Peyer's patch (tissue), 4 donors: ENCODE measurements around the gene SUSD4. TPM values are rescaled to one million over a fixed set of nuclear protein-coding genes. Genes with fewer than 3 reads are reported as not detected.

Source experiments
- DNase-seq, 3 donors: peaks; one replicate each; pipeline ENCODE4 v3.0.0-alpha.2; 2017 to 2019
- H3K27ac ChIP-seq, 4 donors: fragments of 200-600 bp; sonication (generic); one replicate each; pipeline ENCODE4 v1.5.1; 2016 to 2019
- H3K27me3 ChIP-seq, 2 donors: fragments of 200-600 bp; sonication (generic); one replicate each; pipeline ENCODE4 v1.5.1; 2019
- H3K36me3 ChIP-seq, 3 donors: fragments of 200-600 bp; sonication (generic); one replicate each; pipeline ENCODE4 v1.5.1; 2016 to 2019
- H3K4me1 ChIP-seq, 4 donors: fragments of 200-600 bp; sonication (generic); one replicate each; pipeline ENCODE4 v1.5.1; 2016 to 2019
- H3K4me3 ChIP-seq, 4 donors: fragments of 200-600 bp; sonication (generic); 1 replicate in 3 of 4; 2 replicates in 1 of 4; pipeline ENCODE4 v1.5.1; 2016 to 2019; ENCODE audit warnings: mild to moderate bottlenecking in 1 of 4
- H3K9me3 ChIP-seq, 4 donors: fragments of 200-600 bp; sonication (generic); one replicate each; pipeline ENCODE4 v1.5.1; 2016 to 2019; ENCODE audit warnings: mild to moderate bottlenecking in 1 of 4
- POLR2A ChIP-seq, 2 donors: fragments of 450-650 bp; IDR thresholded peaks; one replicate each; pipeline ENCODE4 v1.5.1; 2017; ENCODE audit warnings: antibody characterized with exemption in 2 of 2, mild to moderate bottlenecking in 2 of 2, moderate library complexity in 2 of 2
- total RNA-seq, 4 donors: library from RNA; depleted of rRNA; stranded (reverse); fragments of >200 nt; gene quantifications; one replicate each; pipeline ENCODE4 v1.1.0, GENCODE V29; 2016
- TF ChIP-seq, protein P1 (sequence below), 6 experiments: fragments of 450-650 bp in 4 of 6; fragments of 200-600 bp in 2 of 6; sonication (generic) in 1 of 6; IDR thresholded peaks; one replicate each; pipeline ENCODE4 v1.5.1; 2017 to 2019; ENCODE audit warnings: antibody characterized with exemption in 6 of 6, mild to moderate bottlenecking in 3 of 6, moderate library complexity in 1 of 6

Gene SUSD4
- total RNA-seq, 4 donors from 2014 or later, result 0.54 TPM; not detected in 3

DNA sequence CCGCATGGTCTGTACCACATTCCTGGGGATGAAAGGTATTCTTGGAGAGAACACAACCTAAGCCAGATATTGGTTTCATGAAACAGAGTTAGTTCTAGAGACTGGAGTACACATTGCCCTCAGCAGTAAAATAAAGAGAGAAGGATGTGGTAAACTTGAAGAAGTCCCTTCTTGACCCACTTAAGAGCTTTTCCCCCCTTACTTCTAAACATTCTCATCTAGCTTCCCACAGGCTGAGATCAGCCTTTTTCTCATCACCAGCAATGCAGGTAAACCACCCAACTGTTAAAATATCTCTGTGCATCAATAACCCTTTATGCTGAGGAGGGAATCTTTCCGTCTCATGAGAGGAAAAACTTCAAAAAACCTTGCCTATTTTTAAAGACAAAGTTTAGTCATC is 62.6 kb downstream of the SUSD4 start:
- no peak for TF ChIP-seq POLR2A (IDR thresholded peaks at IDR 0.05)
- TF ChIP-seq, protein P1, sequence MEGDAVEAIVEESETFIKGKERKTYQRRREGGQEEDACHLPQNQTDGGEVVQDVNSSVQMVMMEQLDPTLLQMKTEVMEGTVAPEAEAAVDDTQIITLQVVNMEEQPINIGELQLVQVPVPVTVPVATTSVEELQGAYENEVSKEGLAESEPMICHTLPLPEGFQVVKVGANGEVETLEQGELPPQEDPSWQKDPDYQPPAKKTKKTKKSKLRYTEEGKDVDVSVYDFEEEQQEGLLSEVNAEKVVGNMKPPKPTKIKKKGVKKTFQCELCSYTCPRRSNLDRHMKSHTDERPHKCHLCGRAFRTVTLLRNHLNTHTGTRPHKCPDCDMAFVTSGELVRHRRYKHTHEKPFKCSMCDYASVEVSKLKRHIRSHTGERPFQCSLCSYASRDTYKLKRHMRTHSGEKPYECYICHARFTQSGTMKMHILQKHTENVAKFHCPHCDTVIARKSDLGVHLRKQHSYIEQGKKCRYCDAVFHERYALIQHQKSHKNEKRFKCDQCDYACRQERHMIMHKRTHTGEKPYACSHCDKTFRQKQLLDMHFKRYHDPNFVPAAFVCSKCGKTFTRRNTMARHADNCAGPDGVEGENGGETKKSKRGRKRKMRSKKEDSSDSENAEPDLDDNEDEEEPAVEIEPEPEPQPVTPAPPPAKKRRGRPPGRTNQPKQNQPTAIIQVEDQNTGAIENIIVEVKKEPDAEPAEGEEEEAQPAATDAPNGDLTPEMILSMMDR (IDR thresholded peaks at IDR 0.05), result no peak
- H3K9me3 ChIP-seq, result no peaks in the 10 kb centered on the region
- no peak overlapping the region for H3K4me3 ChIP-seq
- H3K36me3 ChIP-seq, result no peaks in the 10 kb centered on the region
- DNase-seq, result no peak
- no peaks in the 10 kb centered on the region for H3K4me1 ChIP-seq
- no peak overlapping the region for H3K27ac ChIP-seq
- H3K27me3 ChIP-seq, result no peaks in the 10 kb centered on the region

- Histone ChIP-seq H3K36me3 (no peaks in the 10 kb centered on the region), H3K4me3 (no peak overlapping the region), H3K4me1 (no peaks in the 10 kb centered on the region), H3K27me3 (no peaks in the 10 kb centered on the region), H3K9me3 (no peaks in the 10 kb centered on the region), H3K27ac (no peak overlapping the region)
- DNase-seq, result no peak
- TF ChIP-seq, protein P1 (IDR thresholded peaks at IDR 0.05), result no peak
- TF ChIP-seq POLR2A (IDR thresholded peaks at IDR 0.05), result no peak
These were observed 64.4 kb downstream of the SUSD4 start for GRCh38 chr1:223299553-223299952.

GRCh38 chr1:223298701-223299100 is 65.3 kb downstream of the SUSD4 start:
- TF ChIP-seq, protein P1 (IDR thresholded peaks at IDR 0.05), result no peak
- TF ChIP-seq POLR2A (IDR thresholded peaks at IDR 0.05), result no peak
- Histone ChIP-seq H3K27me3 (no peaks in the 10 kb centered on the region), H3K4me3 (no peak overlapping the region), H3K27ac (no peak overlapping the region), H3K9me3 (no peaks in the 10 kb centered on the region), H3K36me3 (no peaks in the 10 kb centered on the region), H3K4me1 (no peaks in the 10 kb centered on the region)
- DNase-seq, result no peak

GRCh38 chr1:223297800-223298199 is 66.2 kb downstream of the SUSD4 start:
- no peak overlapping the region for H3K27ac ChIP-seq
- H3K27me3 ChIP-seq, result no peaks in the 10 kb centered on the region
- no peaks in the 10 kb centered on the region for H3K4me1 ChIP-seq
- H3K36me3 ChIP-seq, result no peaks in the 10 kb centered on the region
- no peak for DNase-seq
- H3K9me3 ChIP-seq, result no peaks in the 10 kb centered on the region
- TF ChIP-seq, protein P1 (IDR thresholded peaks at IDR 0.05), result no peak
- no peak for TF ChIP-seq POLR2A (IDR thresholded peaks at IDR 0.05)
- H3K4me3 ChIP-seq, result no peak overlapping the region

DNA sequence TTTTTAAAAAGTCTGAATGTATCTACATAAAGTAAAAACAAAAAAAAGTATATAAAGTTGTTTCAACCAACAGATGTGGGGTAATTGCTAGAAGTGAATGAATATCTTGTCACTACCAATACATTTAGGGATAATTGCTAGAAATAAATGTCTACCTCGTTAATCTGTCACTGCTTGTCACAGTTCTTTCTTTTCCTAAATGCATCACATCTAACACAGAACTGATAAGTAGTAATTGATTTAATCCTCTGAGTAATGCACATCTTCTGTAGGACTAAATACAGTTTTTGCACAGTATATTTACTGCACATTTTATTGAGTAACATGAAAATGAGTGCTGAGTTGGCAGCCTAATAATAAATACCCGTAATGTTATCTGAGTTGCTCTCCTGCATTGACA is 72.2 kb downstream of the SUSD4 start:
- Histone ChIP-seq H3K27ac (no peak overlapping the region), H3K4me3 (no peak overlapping the region), H3K9me3 (no peaks in the 10 kb centered on the region), H3K36me3 (no peaks in the 10 kb centered on the region), H3K27me3 (no peaks in the 10 kb centered on the region), H3K4me1 (no peaks in the 10 kb centered on the region)
- no peak for DNase-seq
- no peak for TF ChIP-seq POLR2A (IDR thresholded peaks at IDR 0.05)
- TF ChIP-seq, protein P1 (IDR thresholded peaks at IDR 0.05), result no peak

GRCh38 chr1:223290397-223290796 is 73.6 kb downstream of the SUSD4 start:
- Histone ChIP-seq H3K4me3 (no peak overlapping the region), H3K27ac (no peak overlapping the region), H3K4me1 (no peaks in the 10 kb centered on the region), H3K9me3 (no peaks in the 10 kb centered on the region), H3K27me3 (no peaks in the 10 kb centered on the region), H3K36me3 (no peaks in the 10 kb centered on the region)
- TF ChIP-seq, protein P1 (IDR thresholded peaks at IDR 0.05), result no peak
- no peak for TF ChIP-seq POLR2A (IDR thresholded peaks at IDR 0.05)
- DNase-seq, result no peak
